GM12878 (cell line): Measurements from ENCODE around the gene FHOD3. TPM values are rescaled to one million over a fixed set of nuclear protein-coding genes. Genes with fewer than 3 reads are reported as not detected.

Experiments
- ATAC-seq: fragments of 200-7000 bp; cut with Tn5 transposase; 3 replicates; pipeline ENCODE4 v1.9.1; 2020; ENCODE audit warnings: mild to moderate bottlenecking, moderate library complexity
- BruUV-seq: library from RNA; stranded (reverse); fragments of 400-500 nt; replicated peaks from 2 replicates; lab custom pipeline; 2021; lab: Mats Ljungman, UMichigan
- CTCF ChIA-PET: fragments of 300-600 bp; sonication (Branson Sonifier 250); formaldehyde crosslinking; extraction: SDS; loops from one replicate; lab custom pipeline; 2021; ENCODE audit warnings: inconsistent platforms; lab: Yijun Ruan, JAX
- POLR2A ChIA-PET: fragments of 350-600 bp; formaldehyde crosslinking; extraction: SDS; loops from one replicate; lab custom pipeline; 2021; ENCODE audit warnings: inconsistent platforms; lab: Charles Lee
- RAD21 ChIA-PET: fragments of 300-600 bp; sonication (Branson Sonifier 250); formaldehyde crosslinking; loops from one replicate; lab custom pipeline; 2023; ENCODE audit warnings: antibody characterized with exemption; ENCODE audit not compliant: unreplicated experiment; lab: Charles Lee
- SMC1A ChIA-PET: fragments of 300-600 bp; sonication (Branson Sonifier 250); formaldehyde crosslinking; loops from one replicate; lab custom pipeline; 2023; ENCODE audit not compliant: unreplicated experiment, uncharacterized antibody; lab: Charles Lee
- DNase-seq: peaks from one replicate; pipeline ENCODE4 v3.0.0-alpha.2; 2011; ENCODE audit warnings: low read depth, low spot score
- FAIRE-seq: peaks from 3 replicates; lab custom pipeline; 2011; peaks lifted over from hg19 to GRCh38; lab: Jason Lieb, UNC
- H2AFZ ChIP-seq: 2 replicates; pipeline ENCODE4 v1.6.0; 2011; ENCODE audit warnings: low read depth, low read length, control low read depth; ENCODE audit not compliant: control insufficient read depth
- H3K27ac ChIP-seq: 2 replicates; pipeline ENCODE4 v1.5.1; 2011; ENCODE audit warnings: control low read depth; ENCODE audit not compliant: control insufficient read depth, insufficient read depth
- H3K27me3 ChIP-seq, 2 experiments: replicated peaks in 1 of 2; 2 replicates each; pipeline versions ENCODE4 v1.6.0 to v1.6.1; 2011; ENCODE audit warnings: low read length in 1 of 2; ENCODE audit not compliant: control insufficient read depth in 2 of 2, insufficient read depth in 2 of 2
- H3K36me3 ChIP-seq, 2 experiments: 2 replicates each; pipeline ENCODE4 v1.5.1; 2011; ENCODE audit warnings: low read length in 1 of 2; ENCODE audit not compliant: control insufficient read depth in 2 of 2, insufficient read depth in 2 of 2
- H3K4me1 ChIP-seq: 2 replicates; pipeline ENCODE4 v1.6.1; 2011; ENCODE audit warnings: mild to moderate bottlenecking, low read length, moderate library complexity, mixed read lengths; ENCODE audit not compliant: control insufficient read depth, insufficient read depth
- H3K4me2 ChIP-seq: 2 replicates; pipeline ENCODE4 v1.6.0; 2011; ENCODE audit warnings: control low read depth; ENCODE audit not compliant: control insufficient read depth, insufficient read depth
- H3K4me3 ChIP-seq: fragments of 200-600 bp; sonication (generic); 2 replicates; pipeline ENCODE4 v1.5.1; 2016
- H3K79me2 ChIP-seq: 2 replicates; pipeline ENCODE4 v1.6.0; 2011; ENCODE audit warnings: low read length; ENCODE audit not compliant: control insufficient read depth, insufficient read depth
- H3K9ac ChIP-seq: 2 replicates; pipeline ENCODE4 v1.8.0; 2011; ENCODE audit warnings: low read length, control low read depth, mixed read lengths; ENCODE audit not compliant: control insufficient read depth, insufficient read depth
- H3K9me3 ChIP-seq: replicated peaks from 3 replicates; pipeline ENCODE4 v1.5.1; 2011; ENCODE audit warnings: mild to moderate bottlenecking, low read length; ENCODE audit not compliant: control insufficient read depth, insufficient read depth
- H4K20me1 ChIP-seq: 2 replicates; pipeline ENCODE4 v1.6.0; 2011; ENCODE audit not compliant: control insufficient read depth, insufficient read depth
- BACH1 ChIP-seq: fragments of 450-650 bp; IDR thresholded peaks from 2 replicates; pipeline ENCODE4 v1.6.1; 2017; ENCODE audit warnings: mild to moderate bottlenecking, borderline replicate concordance
- ESRRA ChIP-seq: IDR thresholded peaks from 2 replicates; pipeline ENCODE4 v1.6.1; 2012; ENCODE audit warnings: mild to moderate bottlenecking, low read length, improper control_type of control experiment
- NR2C1 ChIP-seq: fragments of 450-650 bp; IDR thresholded peaks from 2 replicates; pipeline ENCODE4 v1.6.1; 2017; ENCODE audit warnings: antibody characterized with exemption, mild to moderate bottlenecking, moderate library complexity
- POLR2AphosphoS5 ChIP-seq: IDR thresholded peaks from 2 replicates; pipeline ENCODE4 v1.6.1; 2011; ENCODE audit warnings: mild to moderate bottlenecking, low read length, inconsistent platforms
- YBX1 ChIP-seq: fragments of 450-650 bp; IDR thresholded peaks from 2 replicates; pipeline ENCODE4 v1.6.1; 2016; ENCODE audit warnings: antibody characterized with exemption
- ZBED1 ChIP-seq: IDR thresholded peaks from 2 replicates; pipeline ENCODE4 v1.6.1; 2016; ENCODE audit warnings: borderline replicate concordance
- WGBS: methylation state at CpG from one replicate; pipeline ENCODE4 v1.1.6; 2016; ENCODE audit warnings: low lambda C conversion rate; ENCODE audit not compliant: insufficient replicate concordance, insufficient coverage; ENCODE audit errors: missing lambda C conversion rate; 5-methylcytosine and 5-hydroxymethylcytosine counted together
- in situ Hi-C: fragments of 300-500 bp; cut with MboI; formaldehyde crosslinking; loops from 9 replicates; pipeline ENCODE4 v1.14.3; 2018; ENCODE audit warnings: mixed read lengths
- intact Hi-C: fragments of 100-400 bp; cut with micrococcal nuclease; formaldehyde crosslinking; loops from one replicate; pipeline ENCODE4 v1.14.2; 2022; ENCODE audit not compliant: unreplicated experiment
- polyA plus RNA-seq, 11 experiments: library from polyadenylated mRNA; depleted of rRNA in 4 of 11; unstranded in 6 of 11; stranded (reverse) in 5 of 11; fragments of >200 nt; fragmentation: Nextera tagmentation in 4 of 11; fragmentation: Illumina TruSeq in 1 of 11; extraction: Ambion mirVana in 4 of 11; extraction: Trizol in 1 of 11; gene quantifications; 1 replicate in 1 of 11; 2 replicates in 10 of 11; pipeline versions ENCODE4 v1.2.1 to v1.2.3, GENCODE V29; 2011 to 2016; ENCODE audit warnings: inconsistent platforms in 2 of 11, missing spikeins in 2 of 11, low read depth in 1 of 11
- total RNA-seq, 4 experiments: library from RNA; depleted of rRNA in 3 of 4; stranded (reverse); fragments of >200 nt in 3 of 4; fragmentation: Illumina TruSeq in 1 of 4; extraction: Trizol in 1 of 4; gene quantifications; 2 replicates each; pipeline versions ENCODE4 v1.2.1 to v1.2.3, GENCODE V29; 2013 to 2021
- TF ChIP-seq, protein P1 (sequence below): IDR thresholded peaks from 2 replicates; pipeline ENCODE4 v1.6.1; 2012; ENCODE audit warnings: mild to moderate bottlenecking, low read depth, low read length
- TF ChIP-seq, protein P2 (sequence below): fragments of 450-650 bp; IDR thresholded peaks from 2 replicates; pipeline ENCODE4 v1.6.1; 2017; ENCODE audit warnings: mild to moderate bottlenecking
- TF ChIP-seq, protein P3 (sequence below): IDR thresholded peaks from 2 replicates; pipeline ENCODE4 v1.6.1; 2011; ENCODE audit warnings: low read depth, mild to moderate bottlenecking, low read length, moderate library complexity, borderline replicate concordance; ENCODE audit errors: extremely low read depth
- TF ChIP-seq, protein P4 (sequence below): fragments of 150-350 bp; IDR thresholded peaks from 2 replicates; pipeline ENCODE4 v1.6.1; 2014; ENCODE audit warnings: mild to moderate bottlenecking, low read depth, low read length
- TF ChIP-seq, protein P5 (sequence below): fragments of 450-650 bp; IDR thresholded peaks from 2 replicates; pipeline ENCODE4 v1.6.1; 2017; ENCODE audit warnings: mild to moderate bottlenecking, low read depth, inconsistent platforms; ENCODE audit not compliant: poor library complexity, severe bottlenecking

The FHOD3 gene
- total and polyA plus RNA-seq, 10 of the 15 experiments (the other 5 are each of a cell fraction or from before 2014, with no cell fraction given), result 0.77 to 26.7 (median 10.4) TPM

DNA sequence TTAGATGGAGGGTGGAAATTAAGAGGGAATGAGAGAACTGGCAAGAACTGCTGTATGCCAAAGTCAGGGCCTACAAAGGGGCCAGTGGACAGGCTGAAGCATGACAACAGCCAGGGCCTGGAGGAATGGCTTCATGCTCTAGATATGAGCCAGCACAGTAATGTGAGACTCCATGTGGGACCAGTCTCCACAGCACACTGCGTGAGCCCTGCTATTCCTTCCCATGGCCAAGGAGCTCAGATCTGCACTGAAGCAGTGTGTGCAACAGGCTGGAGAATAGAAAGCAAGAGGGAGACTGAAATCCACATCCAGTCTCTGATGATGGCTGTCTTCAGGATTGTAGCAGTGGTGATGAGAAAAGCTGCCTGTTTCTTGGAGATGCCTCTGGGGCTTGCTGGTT lies 368.4 kb downstream of the FHOD3 start:
- BruUV-seq, result no TSS peak
- Histone ChIP-seq H4K20me1 (no peaks in the 10 kb centered on the region), H3K27ac (no peak overlapping the region), H3K9ac (no peak overlapping the region), H3K9me3 (no peaks in the 10 kb centered on the region), H3K4me3 (no peak overlapping the region), H3K4me2 (no peak overlapping the region), H3K27me3 (no peaks in the 10 kb centered on the region), H3K79me2 (no peaks in the 10 kb centered on the region), H2AFZ (no peak overlapping the region), H3K36me3 (no peaks in the 10 kb centered on the region), H3K4me1 (no peaks in the 10 kb centered on the region)
- ChIA-PET RAD21 (no interaction called here), CTCF (interaction anchor here (1.2 kb wide), 1 partner anchor 22 kb away, joined by 4 read pairs; no protein-coding TSS in a partner anchor), POLR2A (no interaction called here), SMC1A (interaction anchor here (3.4 kb wide), 1 partner anchor 22 kb away, joined by 9 read pairs; no protein-coding TSS in a partner anchor)
- 95% methylated on average over 1 of the region's 1 CpG for WGBS
- intact Hi-C loops, result loop anchor here (10.0 kb wide), 3 partner anchors 251 to 571 kb away; partner anchors contain the start of gene FHOD3
- FAIRE-seq, result no peak
- ATAC-seq, result no peak
- TF ChIP-seq, protein P1, sequence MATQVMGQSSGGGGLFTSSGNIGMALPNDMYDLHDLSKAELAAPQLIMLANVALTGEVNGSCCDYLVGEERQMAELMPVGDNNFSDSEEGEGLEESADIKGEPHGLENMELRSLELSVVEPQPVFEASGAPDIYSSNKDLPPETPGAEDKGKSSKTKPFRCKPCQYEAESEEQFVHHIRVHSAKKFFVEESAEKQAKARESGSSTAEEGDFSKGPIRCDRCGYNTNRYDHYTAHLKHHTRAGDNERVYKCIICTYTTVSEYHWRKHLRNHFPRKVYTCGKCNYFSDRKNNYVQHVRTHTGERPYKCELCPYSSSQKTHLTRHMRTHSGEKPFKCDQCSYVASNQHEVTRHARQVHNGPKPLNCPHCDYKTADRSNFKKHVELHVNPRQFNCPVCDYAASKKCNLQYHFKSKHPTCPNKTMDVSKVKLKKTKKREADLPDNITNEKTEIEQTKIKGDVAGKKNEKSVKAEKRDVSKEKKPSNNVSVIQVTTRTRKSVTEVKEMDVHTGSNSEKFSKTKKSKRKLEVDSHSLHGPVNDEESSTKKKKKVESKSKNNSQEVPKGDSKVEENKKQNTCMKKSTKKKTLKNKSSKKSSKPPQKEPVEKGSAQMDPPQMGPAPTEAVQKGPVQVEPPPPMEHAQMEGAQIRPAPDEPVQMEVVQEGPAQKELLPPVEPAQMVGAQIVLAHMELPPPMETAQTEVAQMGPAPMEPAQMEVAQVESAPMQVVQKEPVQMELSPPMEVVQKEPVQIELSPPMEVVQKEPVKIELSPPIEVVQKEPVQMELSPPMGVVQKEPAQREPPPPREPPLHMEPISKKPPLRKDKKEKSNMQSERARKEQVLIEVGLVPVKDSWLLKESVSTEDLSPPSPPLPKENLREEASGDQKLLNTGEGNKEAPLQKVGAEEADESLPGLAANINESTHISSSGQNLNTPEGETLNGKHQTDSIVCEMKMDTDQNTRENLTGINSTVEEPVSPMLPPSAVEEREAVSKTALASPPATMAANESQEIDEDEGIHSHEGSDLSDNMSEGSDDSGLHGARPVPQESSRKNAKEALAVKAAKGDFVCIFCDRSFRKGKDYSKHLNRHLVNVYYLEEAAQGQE, result no peak
- TF ChIP-seq YBX1, result no peak
- TF ChIP-seq, protein P2, sequence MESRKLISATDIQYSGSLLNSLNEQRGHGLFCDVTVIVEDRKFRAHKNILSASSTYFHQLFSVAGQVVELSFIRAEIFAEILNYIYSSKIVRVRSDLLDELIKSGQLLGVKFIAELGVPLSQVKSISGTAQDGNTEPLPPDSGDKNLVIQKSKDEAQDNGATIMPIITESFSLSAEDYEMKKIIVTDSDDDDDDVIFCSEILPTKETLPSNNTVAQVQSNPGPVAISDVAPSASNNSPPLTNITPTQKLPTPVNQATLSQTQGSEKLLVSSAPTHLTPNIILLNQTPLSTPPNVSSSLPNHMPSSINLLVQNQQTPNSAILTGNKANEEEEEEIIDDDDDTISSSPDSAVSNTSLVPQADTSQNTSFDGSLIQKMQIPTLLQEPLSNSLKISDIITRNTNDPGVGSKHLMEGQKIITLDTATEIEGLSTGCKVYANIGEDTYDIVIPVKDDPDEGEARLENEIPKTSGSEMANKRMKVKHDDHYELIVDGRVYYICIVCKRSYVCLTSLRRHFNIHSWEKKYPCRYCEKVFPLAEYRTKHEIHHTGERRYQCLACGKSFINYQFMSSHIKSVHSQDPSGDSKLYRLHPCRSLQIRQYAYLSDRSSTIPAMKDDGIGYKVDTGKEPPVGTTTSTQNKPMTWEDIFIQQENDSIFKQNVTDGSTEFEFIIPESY, result no peak
- no peak for TF ChIP-seq NR2C1
- TF ChIP-seq ESRRA, result no peak
- no peak for TF ChIP-seq POLR2AphosphoS5
- TF ChIP-seq, protein P3, sequence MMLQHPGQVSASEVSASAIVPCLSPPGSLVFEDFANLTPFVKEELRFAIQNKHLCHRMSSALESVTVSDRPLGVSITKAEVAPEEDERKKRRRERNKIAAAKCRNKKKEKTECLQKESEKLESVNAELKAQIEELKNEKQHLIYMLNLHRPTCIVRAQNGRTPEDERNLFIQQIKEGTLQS, result no peak
- TF ChIP-seq ZBED1, result no peak
- TF ChIP-seq BACH1, result no peak
- TF ChIP-seq, protein P4, sequence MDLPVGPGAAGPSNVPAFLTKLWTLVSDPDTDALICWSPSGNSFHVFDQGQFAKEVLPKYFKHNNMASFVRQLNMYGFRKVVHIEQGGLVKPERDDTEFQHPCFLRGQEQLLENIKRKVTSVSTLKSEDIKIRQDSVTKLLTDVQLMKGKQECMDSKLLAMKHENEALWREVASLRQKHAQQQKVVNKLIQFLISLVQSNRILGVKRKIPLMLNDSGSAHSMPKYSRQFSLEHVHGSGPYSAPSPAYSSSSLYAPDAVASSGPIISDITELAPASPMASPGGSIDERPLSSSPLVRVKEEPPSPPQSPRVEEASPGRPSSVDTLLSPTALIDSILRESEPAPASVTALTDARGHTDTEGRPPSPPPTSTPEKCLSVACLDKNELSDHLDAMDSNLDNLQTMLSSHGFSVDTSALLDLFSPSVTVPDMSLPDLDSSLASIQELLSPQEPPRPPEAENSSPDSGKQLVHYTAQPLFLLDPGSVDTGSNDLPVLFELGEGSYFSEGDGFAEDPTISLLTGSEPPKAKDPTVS, result no peak
- TF ChIP-seq, protein P5, sequence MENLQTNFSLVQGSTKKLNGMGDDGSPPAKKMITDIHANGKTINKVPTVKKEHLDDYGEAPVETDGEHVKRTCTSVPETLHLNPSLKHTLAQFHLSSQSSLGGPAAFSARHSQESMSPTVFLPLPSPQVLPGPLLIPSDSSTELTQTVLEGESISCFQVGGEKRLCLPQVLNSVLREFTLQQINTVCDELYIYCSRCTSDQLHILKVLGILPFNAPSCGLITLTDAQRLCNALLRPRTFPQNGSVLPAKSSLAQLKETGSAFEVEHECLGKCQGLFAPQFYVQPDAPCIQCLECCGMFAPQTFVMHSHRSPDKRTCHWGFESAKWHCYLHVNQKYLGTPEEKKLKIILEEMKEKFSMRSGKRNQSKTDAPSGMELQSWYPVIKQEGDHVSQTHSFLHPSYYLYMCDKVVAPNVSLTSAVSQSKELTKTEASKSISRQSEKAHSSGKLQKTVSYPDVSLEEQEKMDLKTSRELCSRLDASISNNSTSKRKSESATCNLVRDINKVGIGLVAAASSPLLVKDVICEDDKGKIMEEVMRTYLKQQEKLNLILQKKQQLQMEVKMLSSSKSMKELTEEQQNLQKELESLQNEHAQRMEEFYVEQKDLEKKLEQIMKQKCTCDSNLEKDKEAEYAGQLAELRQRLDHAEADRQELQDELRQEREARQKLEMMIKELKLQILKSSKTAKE, result no peak
- in situ Hi-C loops, result no loop called here
- no peak for DNase-seq
